GM23338 (cell line): Measurements from ENCODE around the gene AP4E1.

Experiments used
- CTCF ChIP-seq, 2 experiments: fragments of 200-600 bp in 1 of 2; sonication (generic) in 1 of 2; conservative IDR thresholded peaks; 2 replicates each; pipeline versions ENCODE4 v1.5.1 to v1.6.1; 2016 to 2017; ENCODE audit warnings: antibody characterized with exemption in 2 of 2, low read depth in 2 of 2, mild to moderate bottlenecking in 2 of 2, moderate library complexity in 1 of 2
- REST ChIP-seq: IDR thresholded peaks from one replicate; pipeline ENCODE4 v1.6.1; 2018; ENCODE audit warnings: antibody characterized with exemption; ENCODE audit not compliant: unreplicated experiment

- TF ChIP-seq CTCF (conservative IDR thresholded peaks at IDR 0.05; ENCODE audit: low read depth in 2 of 2), result no peak
- TF ChIP-seq REST, result no peak
Observed at GRCh38 chr15:50997371-50998051, 89.0 kb downstream of the AP4E1 start.
